Smooth muscle cell of the pulmonary artery (primary cell): ENCODE data around the gene JAKMIP3. TPM values are rescaled to one million over a fixed set of nuclear protein-coding genes. Genes with fewer than 3 reads are reported as not detected.

Experiments
- total RNA-seq: library from RNA; depleted of rRNA; stranded (reverse); fragments of >200 nt; gene quantifications from 2 replicates; pipeline ENCODE4 v1.2.3, GENCODE V29; 2014

Gene JAKMIP3
- 0.13 and 0.26 TPM in 2 replicates for total RNA-seq

DNA sequence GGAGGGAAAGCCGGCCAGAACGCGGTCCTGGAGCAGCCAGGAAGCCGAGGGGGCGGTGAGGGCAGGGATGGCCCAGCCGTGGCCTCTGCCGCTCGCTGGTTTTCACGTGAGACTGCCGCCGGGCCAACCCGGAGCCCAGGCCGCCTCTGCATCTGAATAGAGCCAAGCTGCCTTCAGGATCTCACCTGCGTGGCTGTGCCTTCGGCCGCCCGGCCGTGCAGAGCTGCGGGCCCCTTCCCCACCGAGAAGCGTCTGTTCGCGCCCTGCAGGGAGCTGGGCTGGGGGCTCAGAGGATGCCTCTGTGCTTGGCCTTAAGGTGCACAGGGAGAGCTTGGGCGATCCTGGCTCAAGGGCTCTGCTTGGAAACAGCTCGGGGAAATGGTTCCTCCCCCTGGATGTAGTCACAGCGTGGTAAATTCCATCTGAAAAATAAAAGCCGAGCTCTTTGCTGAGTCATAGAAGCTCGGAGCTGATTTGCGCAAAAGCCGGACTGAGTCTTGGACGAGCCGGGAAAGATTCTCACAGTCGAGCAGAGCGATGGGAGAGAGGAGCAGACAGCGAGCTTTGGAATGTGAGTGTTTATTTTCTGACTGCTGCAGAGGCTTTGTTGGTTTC, at the start of gene JAKMIP3:
Gene JAKMIP3 (plus strand): TSS at position 456 of the 615 bp plus-strand sequence. CDS start 38,863 bp downstream, outside the sequence.

Other genes with a start within 250 kb of the JAKMIP3 start
- gene PPP2R2D, start 164.9 kb upstream of the JAKMIP3 start, total RNA-seq, result 29.6 and 39.1 TPM in 2 replicates
- gene BNIP3, start 84.0 kb upstream of the JAKMIP3 start, total RNA-seq, result 270 and 272 TPM in 2 replicates
- 17.9 and 52.0 TPM in 2 replicates for gene DPYSL4, start 121.0 kb downstream of the JAKMIP3 start, total RNA-seq
- gene STK32C, start 242.0 kb downstream of the JAKMIP3 start, total RNA-seq, result 11.7 and 12.8 TPM in 2 replicates